Neural progenitor cell (in vitro differentiated cells): ENCODE measurements around the gene ADARB2. TPM values are rescaled to one million over a fixed set of nuclear protein-coding genes. Genes with fewer than 3 reads are reported as not detected.

ENCODE experiments used
- DNase-seq: peaks from one replicate; pipeline ENCODE4 v3.0.0-alpha.2; 2016; ENCODE audit warnings: low spot score
- H2AFZ ChIP-seq: fragments of 200-600 bp; sonication (generic); replicated peaks from 2 replicates; pipeline ENCODE4 v1.6.1; 2016; ENCODE audit warnings: antibody characterized with exemption
- H3F3A ChIP-seq: fragments of 200-600 bp; sonication (generic); 2 replicates; pipeline ENCODE4 v1.6.1; 2016; ENCODE audit warnings: antibody characterized with exemption, low read depth
- H3K27ac ChIP-seq: fragments of 200-600 bp; sonication (generic); 2 replicates; pipeline ENCODE4 v1.5.1; 2016; ENCODE audit warnings: mild to moderate bottlenecking
- H3K27me3 ChIP-seq: fragments of 200-600 bp; sonication (generic); 2 replicates; pipeline ENCODE4 v1.6.1; 2016; ENCODE audit warnings: mild to moderate bottlenecking, moderate library complexity
- H3K36me3 ChIP-seq: fragments of 200-600 bp; sonication (generic); 2 replicates; pipeline ENCODE4 v1.5.1; 2016
- H3K4me1 ChIP-seq: fragments of 200-600 bp; sonication (generic); 2 replicates; pipeline ENCODE4 v1.6.1; 2016; ENCODE audit warnings: mixed run types
- H3K4me2 ChIP-seq: fragments of 200-600 bp; sonication (generic); 2 replicates; pipeline ENCODE4 v1.6.1; 2016
- H3K4me3 ChIP-seq: fragments of 200-600 bp; sonication (generic); 2 replicates; pipeline ENCODE4 v1.5.1; 2016
- H3K79me2 ChIP-seq: fragments of 200-600 bp; sonication (generic); 2 replicates; pipeline ENCODE4 v1.6.1; 2016; ENCODE audit warnings: low read depth
- H3K9ac ChIP-seq: fragments of 200-600 bp; sonication (generic); 2 replicates; pipeline ENCODE4 v1.6.1; 2016
- H3K9me3 ChIP-seq: fragments of 200-600 bp; sonication (generic); 2 replicates; pipeline ENCODE4 v1.5.1; 2016; ENCODE audit warnings: low read depth
- H4K20me1 ChIP-seq: fragments of 200-600 bp; sonication (generic); 2 replicates; pipeline ENCODE4 v1.6.1; 2016; ENCODE audit warnings: low read depth
- H3K27ac Mint-ChIP-seq: 3 replicates; pipeline ENCODE4 v1.8.0; 2021; ENCODE audit warnings: mixed read lengths
- H3K27me3 Mint-ChIP-seq: 2 replicates; pipeline ENCODE4 v1.8.0; 2022; ENCODE audit warnings: low read depth, mild to moderate bottlenecking, inconsistent platforms, moderate library complexity, mixed read lengths; ENCODE audit not compliant: insufficient read depth
- H3K36me3 Mint-ChIP-seq: 3 replicates; pipeline ENCODE4 v1.8.0; 2021; ENCODE audit warnings: mixed read lengths
- H3K4me1 Mint-ChIP-seq: 3 replicates; pipeline ENCODE4 v1.8.0; 2021; ENCODE audit warnings: mixed read lengths
- H3K4me3 Mint-ChIP-seq: 3 replicates; pipeline ENCODE4 v1.8.0; 2021; ENCODE audit warnings: mild to moderate bottlenecking, moderate library complexity, mixed read lengths
- H3K9me3 Mint-ChIP-seq: 3 replicates; pipeline ENCODE4 v1.8.0; 2020; ENCODE audit warnings: mixed read lengths
- EZH2 ChIP-seq: fragments of 200-600 bp; sonication (generic); IDR thresholded peaks from 2 replicates; pipeline ENCODE4 v1.6.1; 2017; ENCODE audit warnings: antibody characterized with exemption, mild to moderate bottlenecking, moderate library complexity
- EZH2phosphoT487 ChIP-seq: fragments of 200-600 bp; sonication (generic); IDR thresholded peaks from 2 replicates; pipeline ENCODE4 v1.6.1; 2017; ENCODE audit warnings: antibody characterized with exemption
- total RNA-seq: library from RNA; depleted of rRNA; stranded (reverse); fragments of >200 nt; gene quantifications from 2 replicates; pipeline ENCODE4 v1.2.3, GENCODE V29; 2015; ENCODE audit warnings: low replicate concordance
- TF ChIP-seq, protein P1 (sequence below): fragments of 200-600 bp; sonication (generic); IDR thresholded peaks from 2 replicates; pipeline ENCODE4 v1.5.1; 2017; ENCODE audit warnings: antibody characterized with exemption, mild to moderate bottlenecking

Gene ADARB2
- total RNA-seq, 1 donor from 2014 or later, result not detected

DNA sequence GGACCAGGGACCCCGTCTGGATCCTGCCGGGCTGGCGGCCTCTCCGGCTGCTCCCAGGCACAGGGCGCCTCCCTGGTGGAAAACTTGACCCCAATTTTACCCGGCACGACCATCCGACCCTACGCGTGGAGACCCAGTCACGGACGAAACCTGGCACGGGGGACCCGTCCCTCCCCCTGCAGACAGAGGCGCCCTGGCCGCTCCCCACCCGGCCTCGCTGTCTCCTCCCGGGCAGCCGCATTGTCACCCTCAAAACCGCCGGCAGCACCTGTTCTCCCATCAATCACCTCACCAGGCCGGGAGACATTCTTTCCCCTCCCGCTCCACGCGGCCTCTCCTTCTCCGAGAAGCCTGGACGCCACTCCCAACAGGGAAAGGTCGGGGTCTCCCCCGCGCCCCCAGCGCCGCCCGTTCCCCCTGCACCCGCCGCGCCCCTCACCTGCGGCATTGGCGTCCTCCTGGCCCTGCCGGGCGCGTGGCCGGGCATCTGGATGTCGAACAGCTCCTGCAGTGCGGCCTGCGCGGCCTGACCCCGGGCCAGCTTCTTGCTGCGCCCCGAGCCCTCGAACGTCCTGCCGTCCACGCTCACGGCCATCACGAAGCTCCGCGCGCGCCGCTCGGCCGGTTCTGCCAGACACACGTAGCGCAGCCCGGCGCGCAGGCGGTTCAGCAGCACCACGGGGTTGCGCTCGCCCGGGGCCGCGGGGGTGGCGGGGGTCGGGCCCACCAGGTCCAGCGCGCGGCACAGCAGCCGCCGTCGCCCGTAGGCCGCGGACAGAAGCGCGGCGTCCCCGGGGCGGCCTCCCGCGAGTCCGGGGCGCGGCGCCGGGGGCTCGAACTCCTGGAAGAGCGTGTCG is 374.5 kb downstream of the ADARB2 start:
- Histone ChIP-seq H3K9me3 (no peaks in the 10 kb centered on the region), H3K4me2 (no peak overlapping the region), H3K4me3 (no peak overlapping the region), H3K27me3 (no peaks in the 10 kb centered on the region), H3K27ac (no peak overlapping the region), H4K20me1 (no peaks in the 10 kb centered on the region), H3K9ac (no peak overlapping the region), H2AFZ (no peak overlapping the region), H3K4me1 (peaks cover 8% of the 10 kb centered on the region), H3F3A (no peaks in the 10 kb centered on the region), H3K36me3 (no peaks in the 10 kb centered on the region), H3K79me2 (no peaks in the 10 kb centered on the region)
- no peaks in the 10 kb centered on the region for H3K9me3 Mint-ChIP-seq
- no peak overlapping the region for H3K4me3 Mint-ChIP-seq
- peaks cover 35% of the 10 kb centered on the region for H3K4me1 Mint-ChIP-seq
- DNase-seq, result no peak
- no peak overlapping the region for H3K27ac Mint-ChIP-seq
- H3K36me3 Mint-ChIP-seq, result no peaks in the 10 kb centered on the region
- TF ChIP-seq EZH2, result no peak
- no peak for TF ChIP-seq EZH2phosphoT487
- TF ChIP-seq, protein P1, sequence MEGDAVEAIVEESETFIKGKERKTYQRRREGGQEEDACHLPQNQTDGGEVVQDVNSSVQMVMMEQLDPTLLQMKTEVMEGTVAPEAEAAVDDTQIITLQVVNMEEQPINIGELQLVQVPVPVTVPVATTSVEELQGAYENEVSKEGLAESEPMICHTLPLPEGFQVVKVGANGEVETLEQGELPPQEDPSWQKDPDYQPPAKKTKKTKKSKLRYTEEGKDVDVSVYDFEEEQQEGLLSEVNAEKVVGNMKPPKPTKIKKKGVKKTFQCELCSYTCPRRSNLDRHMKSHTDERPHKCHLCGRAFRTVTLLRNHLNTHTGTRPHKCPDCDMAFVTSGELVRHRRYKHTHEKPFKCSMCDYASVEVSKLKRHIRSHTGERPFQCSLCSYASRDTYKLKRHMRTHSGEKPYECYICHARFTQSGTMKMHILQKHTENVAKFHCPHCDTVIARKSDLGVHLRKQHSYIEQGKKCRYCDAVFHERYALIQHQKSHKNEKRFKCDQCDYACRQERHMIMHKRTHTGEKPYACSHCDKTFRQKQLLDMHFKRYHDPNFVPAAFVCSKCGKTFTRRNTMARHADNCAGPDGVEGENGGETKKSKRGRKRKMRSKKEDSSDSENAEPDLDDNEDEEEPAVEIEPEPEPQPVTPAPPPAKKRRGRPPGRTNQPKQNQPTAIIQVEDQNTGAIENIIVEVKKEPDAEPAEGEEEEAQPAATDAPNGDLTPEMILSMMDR, result no peak
- peaks cover 4% of the 10 kb centered on the region for H3K27me3 Mint-ChIP-seq

DNA sequence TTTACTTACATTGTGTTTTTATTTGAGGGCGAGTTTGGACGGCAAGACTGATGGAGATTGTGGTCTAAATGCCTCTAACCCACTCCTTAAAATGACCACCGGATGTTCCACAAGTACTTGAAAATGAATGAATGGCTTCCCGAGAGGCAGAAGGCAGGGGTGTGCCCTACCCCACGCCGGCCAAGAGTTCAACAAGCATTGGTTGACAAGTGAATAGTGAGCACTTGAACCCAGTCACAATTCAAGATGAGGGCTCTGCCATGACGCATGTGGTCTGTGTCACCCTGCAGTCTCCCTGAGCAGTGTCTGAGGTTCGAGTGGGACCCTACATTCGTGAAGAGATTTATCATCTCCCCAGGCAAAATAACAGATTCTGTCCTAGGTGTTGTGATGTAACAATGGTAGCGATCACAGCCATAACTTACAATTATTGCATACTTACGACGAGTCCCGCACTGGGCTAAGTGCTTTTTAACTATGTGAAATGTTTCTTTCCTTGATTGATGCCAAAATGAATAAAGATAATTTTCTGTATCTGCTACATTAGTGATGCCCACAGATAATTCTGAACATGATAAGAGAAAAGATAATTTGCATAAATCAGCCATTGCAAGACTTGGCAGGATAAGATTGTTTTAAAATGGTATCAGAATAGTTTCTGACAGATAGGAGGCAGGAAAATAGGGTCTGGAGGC is 375.8 kb downstream of the ADARB2 start:
- no peak overlapping the region for H3K27ac ChIP-seq
- no peaks in the 10 kb centered on the region for H3K27me3 ChIP-seq
- peaks cover 38% of the 10 kb centered on the region for H3K4me1 Mint-ChIP-seq
- H4K20me1 ChIP-seq, result no peaks in the 10 kb centered on the region
- no peaks in the 10 kb centered on the region for H3K9me3 ChIP-seq
- no peak overlapping the region for H3K4me3 ChIP-seq
- H3K79me2 ChIP-seq, result no peaks in the 10 kb centered on the region
- TF ChIP-seq, protein P1, result no peak
- TF ChIP-seq EZH2 (no peak), EZH2phosphoT487 (no peak)
- H3K36me3 ChIP-seq, result no peaks in the 10 kb centered on the region
- no peak for DNase-seq
- H3K36me3 Mint-ChIP-seq, result no peaks in the 10 kb centered on the region
- no peak overlapping the region for H3K4me2 ChIP-seq
- no peak overlapping the region for H3K4me3 Mint-ChIP-seq
- no peak overlapping the region for H3K9ac ChIP-seq
- H3K9me3 Mint-ChIP-seq, result no peaks in the 10 kb centered on the region
- no peaks in the 10 kb centered on the region for H3F3A ChIP-seq
- peaks cover 8% of the 10 kb centered on the region for H3K4me1 ChIP-seq
- peaks cover 4% of the 10 kb centered on the region for H3K27me3 Mint-ChIP-seq
- H3K27ac Mint-ChIP-seq, result peak overlapping the region; percentile 19
- H2AFZ ChIP-seq, result no peak overlapping the region

DNA sequence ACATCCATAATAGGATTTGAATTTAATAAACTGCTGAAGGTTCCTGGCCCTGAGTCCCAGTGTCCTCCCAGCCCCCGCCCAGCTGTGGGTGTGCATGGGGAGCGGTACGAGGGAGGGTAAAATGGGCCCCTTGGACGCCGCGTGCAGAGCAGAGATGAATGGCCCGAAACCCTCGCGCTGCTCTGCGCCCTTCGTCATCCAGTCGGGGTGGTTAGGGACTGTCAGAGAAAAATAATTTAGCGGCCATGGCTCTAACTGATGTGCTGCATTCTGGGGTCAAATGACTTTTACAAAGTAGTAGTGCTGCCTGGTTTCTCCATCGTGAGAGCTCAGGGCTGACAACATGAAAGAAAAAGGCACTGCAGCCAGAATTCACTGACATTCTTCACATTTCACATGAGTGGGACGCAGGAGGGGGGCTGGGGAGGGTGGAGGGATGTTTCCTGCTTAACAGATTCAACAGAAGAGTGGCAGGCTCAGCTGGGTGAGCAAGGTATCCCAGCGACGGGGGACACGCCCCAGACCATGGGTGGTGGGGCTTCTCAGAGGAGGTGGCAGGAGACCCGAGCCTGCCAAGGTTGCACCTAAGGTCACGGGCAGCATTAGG is 376.7 kb downstream of the ADARB2 start:
- H3K4me1 ChIP-seq, result peaks cover 8% of the 10 kb centered on the region
- H2AFZ ChIP-seq, result peak overlapping the region; percentile 65
- H3K4me2 ChIP-seq, result peak overlapping the region; percentile 35
- Mint-ChIP-seq H3K9me3 (no peaks in the 10 kb centered on the region), H3K27ac (peak overlapping the region; percentile 91), H3K27me3 (peaks cover 4% of the 10 kb centered on the region), H3K4me3 (peak overlapping the region; percentile 67), H3K4me1 (peaks cover 34% of the 10 kb centered on the region), H3K36me3 (no peaks in the 10 kb centered on the region)
- no peak for TF ChIP-seq EZH2
- TF ChIP-seq, protein P1, result no peak
- no peak for TF ChIP-seq EZH2phosphoT487
- DNase-seq, result peak; percentile 51
- no peak overlapping the region for H3K27ac ChIP-seq
- no peaks in the 10 kb centered on the region for H3K79me2 ChIP-seq
- H3K4me3 ChIP-seq, result no peak overlapping the region
- H3K9me3 ChIP-seq, result no peaks in the 10 kb centered on the region
- H3K9ac ChIP-seq, result no peak overlapping the region
- H3F3A ChIP-seq, result no peaks in the 10 kb centered on the region
- no peaks in the 10 kb centered on the region for H3K36me3 ChIP-seq
- H3K27me3 ChIP-seq, result no peaks in the 10 kb centered on the region
- no peaks in the 10 kb centered on the region for H4K20me1 ChIP-seq
